Measurements from ENCODE around the gene ZNF527. TPM values are rescaled to one million over a fixed set of nuclear protein-coding genes. Genes with fewer than 3 reads are reported as not detected.

Gene ZNF527
- total RNA-seq, 1 experiment from 2014 or later: 2.1 TPM

GRCh38 chr19:37413313-37414084 is 42.6 kb downstream of the ZNF527 start:
- in situ Hi-C loops (cut with HindIII; ENCODE audit: low pct_unique_long_range_greater_than_20kb, low sequenced_read_pairs): no loop called here

More at GRCh38 chr19:37413313-37414084, 42.6 kb downstream of the ZNF527 start:
- peak; percentile 48 for DNase-seq (ENCODE audit: low read depth)

Other genes starting within 250 kb of the ZNF527 start
- 12.2 and 21.4 TPM in 2 replicates for gene ZNF585A, start 198.4 kb upstream of the ZNF527 start, total RNA-seq (2014; rRNA removed; shearing (Covaris generic); ENCODE audit: low replicate concordance)
- gene ZNF585B, start 160.6 kb upstream of the ZNF527 start, total RNA-seq (2014; rRNA removed; shearing (Covaris generic); ENCODE audit: low replicate concordance): 7.3 and 10.4 TPM in 2 replicates
- 2.8 and 11.6 TPM in 2 replicates for gene ZNF383, start 152.9 kb upstream of the ZNF527 start, total RNA-seq (2014; rRNA removed; shearing (Covaris generic); ENCODE audit: low replicate concordance)
- gene ZNF569, start 96.3 kb downstream of the ZNF527 start, total RNA-seq (2014; rRNA removed; shearing (Covaris generic); ENCODE audit: low replicate concordance): 1.4 and 6.3 TPM in 2 replicates
- 2.9 and 4.5 TPM in 2 replicates for gene ZNF570, start 98.3 kb downstream of the ZNF527 start, total RNA-seq (2014; rRNA removed; shearing (Covaris generic); ENCODE audit: low replicate concordance)
- 0.78 and 0.95 TPM in 2 replicates for gene ZNF793, start 135.8 kb downstream of the ZNF527 start, total RNA-seq (2014; rRNA removed; shearing (Covaris generic); ENCODE audit: low replicate concordance)
- 0.74 and 0.84 TPM in 2 replicates for gene ZNF571, start 223.7 kb downstream of the ZNF527 start, total RNA-seq (2014; rRNA removed; shearing (Covaris generic); ENCODE audit: low replicate concordance)
- not detected in 2 replicates for gene ZNF540, start 223.8 kb downstream of the ZNF527 start, total RNA-seq (2014; rRNA removed; shearing (Covaris generic); ENCODE audit: low replicate concordance)

All from Caki2 (cell line).